ENCODE measurements around the gene FBXW4.

Gene FBXW4

GRCh38 chr10:101564490-101564991, 130.4 kb downstream of the FBXW4 start:
- no peak for DNase-seq

- no peak for DNase-seq
These were observed 131.4 kb downstream of the FBXW4 start for GRCh38 chr10:101563497-101564040.

- DNase-seq = no peak
These were observed 132.0 kb downstream of the FBXW4 start for GRCh38 chr10:101563007-101563406.

GRCh38 chr10:101562231-101562630, 132.7 kb downstream of the FBXW4 start:
- DNase-seq = no peak

GRCh38 chr10:101561068-101561915, 133.7 kb downstream of the FBXW4 start:
- no peak for DNase-seq

Data from NCI-H748 treated with DMSO at 0.1 percent for 48 hours (cell line).